Measurements from ENCODE around the gene LPCAT1.
"Not testable (repeated sequence)": the region's sequence is repeated elsewhere in the genome, so short reads cannot be mapped to it uniquely, and the experiment has no call there.

Gene LPCAT1

DNA sequence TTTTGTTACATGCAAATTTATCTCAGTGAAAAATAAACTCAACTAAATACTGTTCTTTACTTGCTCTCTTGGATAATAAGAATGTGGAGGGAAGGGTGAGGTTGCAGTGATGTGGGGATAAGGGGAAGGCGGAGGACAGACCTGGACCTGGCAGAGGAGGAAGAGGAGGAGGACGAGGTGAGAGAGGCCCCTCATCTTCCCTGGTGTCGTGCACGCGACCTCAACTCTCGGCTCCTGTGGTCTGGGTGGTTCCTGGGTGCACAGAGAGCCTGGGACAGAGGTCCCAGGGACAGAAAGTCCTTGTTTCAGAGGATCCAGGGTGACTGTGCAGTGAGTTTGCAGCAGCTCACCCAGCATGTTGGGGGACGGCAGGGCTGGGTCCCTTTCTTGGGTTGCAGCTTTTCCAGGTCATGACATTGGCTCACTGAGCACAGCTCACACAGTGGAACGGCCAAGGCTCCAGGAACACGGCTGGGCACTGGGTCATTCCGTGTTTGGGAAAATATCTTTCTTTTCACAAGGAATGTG is 37.7 kb upstream of the LPCAT1 start:
- no peaks in the 10 kb centered on the region for H3K36me3 ChIP-seq
- H3K4me3 ChIP-seq (ENCODE audit: low read depth, low read length), result no peak overlapping the region
- no peak for DNase-seq
- H3K4me1 ChIP-seq, result no peaks in the 10 kb centered on the region; the same call in 1 of the 2 replicates
- no peaks in the 10 kb centered on the region for H3K9me3 ChIP-seq
- TF ChIP-seq, protein P1, sequence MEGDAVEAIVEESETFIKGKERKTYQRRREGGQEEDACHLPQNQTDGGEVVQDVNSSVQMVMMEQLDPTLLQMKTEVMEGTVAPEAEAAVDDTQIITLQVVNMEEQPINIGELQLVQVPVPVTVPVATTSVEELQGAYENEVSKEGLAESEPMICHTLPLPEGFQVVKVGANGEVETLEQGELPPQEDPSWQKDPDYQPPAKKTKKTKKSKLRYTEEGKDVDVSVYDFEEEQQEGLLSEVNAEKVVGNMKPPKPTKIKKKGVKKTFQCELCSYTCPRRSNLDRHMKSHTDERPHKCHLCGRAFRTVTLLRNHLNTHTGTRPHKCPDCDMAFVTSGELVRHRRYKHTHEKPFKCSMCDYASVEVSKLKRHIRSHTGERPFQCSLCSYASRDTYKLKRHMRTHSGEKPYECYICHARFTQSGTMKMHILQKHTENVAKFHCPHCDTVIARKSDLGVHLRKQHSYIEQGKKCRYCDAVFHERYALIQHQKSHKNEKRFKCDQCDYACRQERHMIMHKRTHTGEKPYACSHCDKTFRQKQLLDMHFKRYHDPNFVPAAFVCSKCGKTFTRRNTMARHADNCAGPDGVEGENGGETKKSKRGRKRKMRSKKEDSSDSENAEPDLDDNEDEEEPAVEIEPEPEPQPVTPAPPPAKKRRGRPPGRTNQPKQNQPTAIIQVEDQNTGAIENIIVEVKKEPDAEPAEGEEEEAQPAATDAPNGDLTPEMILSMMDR (IDR thresholded peaks at IDR 0.05; ENCODE audit: low read depth, low read length), result no peak
- no peaks in the 10 kb centered on the region for H3K27me3 ChIP-seq

DNA sequence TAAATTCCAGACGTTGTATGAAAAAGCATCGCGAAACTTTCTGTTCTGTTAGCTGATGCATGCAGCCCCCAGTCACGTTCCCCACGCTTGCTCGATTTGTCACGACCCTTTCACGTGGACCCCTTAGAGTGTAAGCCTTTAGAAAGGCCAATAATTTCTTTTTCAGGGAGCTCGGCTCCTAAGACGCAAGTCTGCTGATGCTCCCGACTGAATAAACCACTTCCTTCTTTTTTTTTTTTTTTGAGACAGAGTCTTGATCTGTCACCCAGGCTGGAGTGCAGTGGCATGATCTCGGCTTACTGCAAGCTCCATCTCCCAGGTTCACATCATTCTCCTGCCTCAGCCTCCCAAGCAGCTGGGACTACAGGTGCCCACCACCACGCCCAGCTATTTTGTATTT is 36.7 kb upstream of the LPCAT1 start:
- not testable (repeated sequence) for DNase-seq; H3K36me3 ChIP-seq; H3K4me1 ChIP-seq; H3K27me3 ChIP-seq; H3K9me3 ChIP-seq; H3K4me3 ChIP-seq (ENCODE audit: low read depth, low read length)

DNA sequence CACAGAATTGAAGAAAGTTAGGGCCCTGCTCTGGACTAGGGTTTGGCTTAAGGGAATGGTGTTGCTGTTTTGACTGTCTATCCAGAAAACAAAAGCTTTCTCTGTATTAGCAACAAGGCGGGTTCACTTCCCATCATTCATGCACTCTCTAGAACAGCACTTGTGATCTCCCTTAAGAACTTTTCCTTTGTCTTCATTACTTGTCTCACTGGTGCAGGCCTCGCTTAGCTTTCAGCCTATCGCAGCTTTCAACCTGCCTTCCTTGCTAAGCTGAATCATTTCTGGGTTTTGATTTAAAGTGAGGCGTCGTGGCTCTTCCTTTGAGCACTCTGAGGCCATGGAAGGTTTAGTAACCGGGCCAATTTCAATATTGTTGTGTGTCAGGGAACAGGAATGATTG is 35.2 kb upstream of the LPCAT1 start:
- TF ChIP-seq, protein P1 (IDR thresholded peaks at IDR 0.05; ENCODE audit: low read depth, low read length), result no peak
- H3K9me3 ChIP-seq, result no peaks in the 10 kb centered on the region
- H3K27me3 ChIP-seq, result no peaks in the 10 kb centered on the region
- no peaks in the 10 kb centered on the region for H3K36me3 ChIP-seq
- H3K4me3 ChIP-seq (ENCODE audit: low read depth, low read length), result no peak overlapping the region
- no peak for DNase-seq
- H3K4me1 ChIP-seq, result no peaks in the 10 kb centered on the region

DNA sequence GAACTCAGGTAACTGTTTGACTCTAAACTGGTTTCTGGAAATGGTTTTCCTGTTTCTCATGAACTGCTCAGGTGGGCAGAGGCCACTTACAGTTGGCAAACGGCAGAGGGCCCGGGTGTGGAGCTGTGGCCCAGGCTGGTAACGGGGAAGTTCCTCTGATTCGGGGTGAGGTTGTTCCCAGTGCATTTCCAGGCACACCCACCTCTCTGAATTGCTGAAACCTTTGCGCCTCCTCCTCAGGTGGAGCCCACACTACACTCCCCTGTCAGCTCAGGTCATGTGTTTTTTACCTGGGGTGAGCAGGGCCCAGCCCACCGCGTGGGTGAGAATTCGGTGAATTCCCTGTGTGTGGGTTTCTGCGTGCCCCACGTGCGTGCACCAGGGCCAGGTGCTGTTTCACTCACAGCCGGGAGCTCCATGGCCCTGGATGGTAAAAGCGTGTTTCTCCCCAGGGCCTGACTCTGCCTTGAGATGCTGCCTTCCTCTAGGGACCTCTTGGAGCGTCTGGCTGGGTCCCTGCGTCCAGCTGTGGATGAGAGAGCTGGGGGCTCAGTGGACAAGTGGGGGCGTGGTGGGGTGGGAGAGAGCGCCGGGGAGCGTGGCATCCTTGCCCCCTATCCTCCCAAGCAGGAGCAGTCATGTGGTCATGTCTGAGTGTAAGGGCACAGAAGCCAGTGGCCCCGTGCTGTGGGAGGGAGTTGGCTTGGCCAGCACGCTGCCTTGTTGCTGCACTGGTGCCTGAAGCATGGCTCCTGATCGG is 33.5 kb upstream of the LPCAT1 start:
- Histone ChIP-seq H3K27me3 (no peaks in the 10 kb centered on the region), H3K36me3 (no peaks in the 10 kb centered on the region), H3K4me1 (no peaks in the 10 kb centered on the region), H3K4me3 (ENCODE audit: low read depth, low read length) (no peak overlapping the region), H3K9me3 (no peaks in the 10 kb centered on the region)
- no peak for DNase-seq
- TF ChIP-seq, protein P1 (IDR thresholded peaks at IDR 0.05; ENCODE audit: low read depth, low read length), result no peak

DNA sequence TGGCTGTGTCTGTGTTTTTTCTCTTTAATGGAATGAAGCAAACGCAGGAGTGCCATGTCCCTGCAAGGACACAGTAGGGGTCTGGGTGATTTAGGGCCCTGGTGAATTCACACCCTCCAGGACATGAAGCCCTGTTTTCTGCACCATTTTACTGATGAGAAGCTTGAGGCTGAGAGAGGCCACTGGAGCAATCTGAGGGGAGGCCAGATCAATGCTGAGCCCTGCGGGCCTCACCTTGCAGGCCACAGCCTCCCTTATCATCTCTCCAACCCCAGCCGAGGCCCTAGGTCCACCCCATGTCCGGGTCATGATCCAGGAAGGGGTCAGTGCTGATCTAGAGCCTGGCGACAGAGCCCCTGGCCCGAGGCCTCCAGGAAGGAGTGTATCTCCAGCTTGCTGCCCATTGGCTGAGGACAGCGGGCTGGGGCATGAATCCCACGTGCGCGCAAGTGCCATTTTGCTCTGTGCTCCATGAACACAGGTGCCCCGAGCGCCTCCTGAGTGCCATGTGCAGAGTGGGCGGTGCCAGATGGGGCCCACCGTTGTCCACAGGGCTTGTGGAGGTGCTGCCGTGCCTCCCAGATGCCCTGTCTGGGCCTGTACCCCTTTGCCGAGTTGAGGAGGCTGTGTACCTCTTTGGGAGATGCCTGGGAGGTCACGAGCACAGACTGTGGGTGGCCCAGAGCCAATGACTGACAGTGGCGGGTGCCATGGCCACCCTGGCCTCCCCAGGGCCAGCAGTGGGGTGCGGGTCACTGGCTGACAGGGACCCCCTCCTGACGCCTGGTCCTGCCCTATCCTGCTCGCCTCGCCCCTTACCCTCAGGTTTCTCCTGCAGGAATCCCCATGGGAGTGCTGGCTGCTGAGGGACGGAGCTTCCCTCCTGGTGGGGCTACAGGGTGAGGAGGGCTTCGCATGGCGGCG is 32.3 kb upstream of the LPCAT1 start:
- no peak for DNase-seq
- TF ChIP-seq, protein P1 (IDR thresholded peaks at IDR 0.05; ENCODE audit: low read depth, low read length), result no peak
- Histone ChIP-seq H3K36me3 (no peaks in the 10 kb centered on the region), H3K27me3 (no peaks in the 10 kb centered on the region), H3K4me1 (no peaks in the 10 kb centered on the region), H3K4me3 (ENCODE audit: low read depth, low read length) (no peak overlapping the region), H3K9me3 (no peaks in the 10 kb centered on the region)

DNA sequence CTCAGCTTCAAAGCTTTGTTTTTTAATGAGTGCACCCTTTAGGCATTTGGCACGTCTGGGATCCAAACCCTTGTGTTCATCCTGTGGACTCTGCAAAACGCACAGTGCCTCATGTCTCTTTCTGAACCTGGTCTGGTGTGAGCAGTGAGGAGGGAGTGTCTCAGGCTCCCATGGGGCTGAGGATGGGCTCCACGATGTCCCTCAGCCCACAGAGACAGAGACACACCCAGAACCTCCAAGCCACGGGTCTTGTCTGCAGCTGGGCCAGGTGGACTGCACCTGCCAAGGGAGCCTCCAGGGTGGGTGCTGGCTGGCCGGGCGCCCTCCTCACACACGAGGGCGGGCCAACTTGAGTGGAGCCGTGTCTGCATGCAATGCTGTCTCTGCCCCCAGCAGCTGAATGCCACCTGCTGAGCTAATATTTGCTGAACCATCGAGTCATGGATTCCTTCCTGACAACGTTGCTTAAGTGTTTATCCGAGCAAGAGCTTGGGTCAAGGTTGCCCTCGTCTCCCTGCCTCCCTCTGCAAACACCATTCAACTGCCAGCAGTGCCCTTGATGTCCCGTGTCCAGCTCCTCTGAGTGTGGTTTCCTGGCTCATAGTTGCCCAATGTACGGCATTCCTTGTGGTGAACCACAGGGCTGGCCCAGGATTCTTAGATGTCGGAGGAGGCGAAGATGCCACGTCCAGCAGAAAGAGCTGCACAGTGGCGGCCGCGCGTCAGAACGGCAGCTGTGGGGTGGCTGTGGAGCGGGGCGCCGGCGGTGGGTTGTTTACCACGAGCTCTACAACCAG is 31.4 kb upstream of the LPCAT1 start:
- Histone ChIP-seq H3K4me1 (no peaks in the 10 kb centered on the region), H3K4me3 (ENCODE audit: low read depth, low read length) (no peak overlapping the region), H3K27me3 (no peaks in the 10 kb centered on the region), H3K9me3 (no peaks in the 10 kb centered on the region), H3K36me3 (no peaks in the 10 kb centered on the region)
- TF ChIP-seq, protein P1 (IDR thresholded peaks at IDR 0.05; ENCODE audit: low read depth, low read length), result no peak
- no peak for DNase-seq

Data from BE2C (cell line).